ENCODE results near the gene DR1.

The DR1 gene

GRCh38 chr1:93394514-93394913 is 48.8 kb downstream of the DR1 start:
- no peak for DNase-seq (ENCODE audit: low spot score)

GRCh38 chr1:93395195-93395594 is 49.5 kb downstream of the DR1 start:
- DNase-seq (ENCODE audit: low spot score) = no peak

GRCh38 chr1:93399781-93400180 is 54.1 kb downstream of the DR1 start:
- DNase-seq (ENCODE audit: low spot score) = no peak

GRCh38 chr1:93408203-93408602 is 62.5 kb downstream of the DR1 start:
- no peak for DNase-seq (ENCODE audit: low spot score)

GRCh38 chr1:93411000-93411399 is 65.3 kb downstream of the DR1 start:
- no peak for DNase-seq (ENCODE audit: low spot score)

- DNase-seq (ENCODE audit: low spot score) = peak; percentile 26
Observed at GRCh38 chr1:93414749-93415148, 69.0 kb downstream of the DR1 start.

GRCh38 chr1:93415296-93415695 is 69.6 kb downstream of the DR1 start:
- DNase-seq (ENCODE audit: low spot score) = no peak

GRCh38 chr1:93416183-93416582 is 70.5 kb downstream of the DR1 start:
- no peak for DNase-seq (ENCODE audit: low spot score)
